GM19351 (cell line): ENCODE measurements around the gene GSTK1.
A peak's percentile ranks its signal among the peaks of the same experiment; 100 is the strongest.
"Not testable (repeated sequence)": the region's sequence is repeated elsewhere in the genome, so short reads cannot be mapped to it uniquely, and the experiment has no call there.

Source experiments
- ATAC-seq: cut with Tn5 transposase; IDR thresholded peaks from one replicate; pipeline ENCODE4 v1.9.1; 2021; ENCODE audit warnings: mild to moderate bottlenecking, moderate library complexity; ENCODE audit not compliant: unreplicated experiment

The GSTK1 gene

GRCh38 chr7:143263266-143264195, at the start of gene GSTK1:
GSTK1 (plus strand) TSS chr7:143263441; CDS start chr7:143263514, 73 bp downstream.
- ATAC-seq: peak; percentile 94

GRCh38 chr7:143213478-143213877, 49.8 kb upstream of the GSTK1 start:
- not testable (repeated sequence) for ATAC-seq

DNA sequence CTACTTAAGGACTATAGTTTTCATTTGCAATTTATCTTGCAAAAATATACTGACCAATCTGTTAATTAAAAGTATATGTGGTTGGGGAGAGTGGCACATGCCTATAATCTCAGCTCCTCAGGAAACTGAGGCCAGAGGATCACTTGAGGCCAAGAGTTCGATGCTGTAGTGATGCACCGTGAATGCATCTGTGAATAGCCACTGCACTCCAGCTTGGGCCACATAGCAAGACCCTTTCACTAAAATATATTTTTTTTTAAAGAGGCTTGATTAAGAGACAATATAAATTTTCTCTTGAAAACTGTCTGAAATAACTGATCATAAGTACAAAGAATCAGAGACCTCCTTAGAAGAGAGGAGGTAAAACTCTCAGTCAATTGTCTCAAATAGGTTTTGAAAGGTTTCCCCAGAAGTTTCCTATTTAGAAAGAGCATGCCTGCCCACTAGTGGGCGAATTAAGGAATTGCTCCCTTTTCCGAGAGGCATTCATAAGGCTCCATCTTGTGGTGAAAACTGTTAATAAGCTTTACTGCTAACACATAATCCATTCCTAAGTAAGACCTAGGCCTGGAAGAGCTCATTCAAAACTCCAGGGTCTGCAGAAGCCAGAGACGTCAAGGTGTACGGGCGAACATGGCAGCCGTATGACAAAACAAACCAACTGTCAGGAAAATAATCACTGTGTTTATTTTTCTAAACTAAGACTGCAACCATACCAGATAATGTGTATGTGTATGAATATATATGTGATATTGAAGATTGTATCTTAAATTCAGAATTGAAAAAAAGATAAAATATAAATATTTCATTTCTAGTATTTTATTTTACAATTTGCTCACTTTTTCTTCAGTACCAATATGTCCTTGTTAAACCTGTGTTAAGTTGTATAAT, 48.2 kb upstream of the GSTK1 start:
- ATAC-seq: peak; percentile 89

DNA sequence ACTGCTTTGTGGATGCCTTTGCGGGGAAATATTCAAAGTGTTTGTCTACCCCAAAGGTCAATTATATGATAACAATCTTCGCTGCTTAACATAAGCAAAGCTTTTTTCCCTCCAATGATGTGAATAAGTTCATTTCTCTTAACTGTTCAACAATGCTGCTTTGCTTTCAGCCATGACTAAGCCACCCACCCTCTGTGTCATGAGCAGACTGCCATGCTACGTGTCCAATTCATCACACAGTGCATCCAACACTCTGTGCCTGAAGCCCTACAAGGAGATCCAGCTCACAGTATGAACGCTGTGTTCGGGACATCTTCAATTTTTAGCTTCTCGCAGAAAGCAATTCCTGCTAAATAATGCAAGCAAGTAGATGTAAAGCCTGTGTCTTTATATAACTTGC, 47.1 kb upstream of the GSTK1 start:
- no peak for ATAC-seq

DNA sequence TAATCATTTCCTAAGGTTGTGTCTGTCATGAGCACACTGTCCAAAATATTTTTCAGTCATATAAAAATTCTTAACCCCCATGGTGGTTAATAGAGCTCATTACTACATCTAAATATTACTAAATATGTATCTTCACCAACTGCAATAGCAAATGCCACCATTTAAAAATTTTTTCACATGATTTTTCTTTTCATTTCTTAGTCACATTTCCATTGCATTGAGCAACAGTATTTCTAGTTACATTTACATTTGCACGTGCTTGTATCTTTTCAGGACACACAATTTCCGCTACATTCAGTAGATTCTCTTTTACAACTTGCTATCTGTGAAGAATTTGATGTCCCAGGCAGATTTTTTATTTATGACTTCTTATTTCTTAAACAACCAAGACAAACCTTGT, 46.6 kb upstream of the GSTK1 start:
- no peak for ATAC-seq

DNA sequence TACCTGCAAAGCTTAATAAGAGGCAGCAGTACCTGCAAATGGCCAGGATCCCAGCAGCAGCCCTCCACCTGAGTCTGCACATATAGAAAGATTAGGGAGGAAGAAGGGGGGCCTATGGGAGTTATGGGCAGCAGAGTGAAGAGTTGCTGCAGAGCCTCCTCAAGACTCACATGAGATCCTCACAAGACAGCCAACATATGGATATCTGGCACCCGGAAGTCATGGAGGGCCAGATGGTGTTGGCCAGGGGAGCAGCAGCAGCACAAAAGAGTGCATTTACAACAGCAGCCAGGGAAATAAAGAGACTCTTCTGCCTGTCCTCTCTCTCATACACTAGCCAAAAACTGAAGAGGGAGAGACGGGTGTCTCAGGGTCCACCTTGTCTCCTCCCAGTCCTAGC, 45.4 kb upstream of the GSTK1 start:
- ATAC-seq: no peak

- ATAC-seq: no peak
Measured at GRCh38 chr7:143221286-143221685, 42.0 kb upstream of the GSTK1 start.

- no peak for ATAC-seq
Measured at GRCh38 chr7:143221737-143222136, 41.5 kb upstream of the GSTK1 start, which contains the start of gene TAS2R40. TAS2R40 (plus strand) TSS chr7:143222037; CDS start chr7:143222079, 42 bp downstream.

- ATAC-seq: no peak
Measured at GRCh38 chr7:143222782-143223181, 40.5 kb upstream of the GSTK1 start.

DNA sequence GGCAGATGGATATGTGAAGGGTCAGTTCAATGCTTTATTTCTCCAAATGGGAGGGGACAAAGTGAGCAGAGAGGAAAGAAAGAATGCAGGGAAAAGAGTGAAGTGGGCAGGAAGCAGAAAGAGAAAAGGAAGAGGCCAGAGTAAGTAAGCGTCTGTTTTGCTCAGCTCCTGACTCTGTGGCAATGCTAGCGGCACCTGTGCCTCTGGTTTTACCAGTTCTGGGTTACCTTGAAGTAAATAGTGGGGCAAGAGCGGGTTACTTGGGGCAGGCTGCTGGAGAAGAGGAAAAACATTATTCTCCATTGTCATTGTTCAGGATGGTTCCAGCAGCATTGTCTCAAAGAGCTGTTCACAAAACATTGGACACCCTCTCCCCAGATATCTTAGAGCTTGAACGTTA, 39.5 kb upstream of the GSTK1 start:
- ATAC-seq: no peak

DNA sequence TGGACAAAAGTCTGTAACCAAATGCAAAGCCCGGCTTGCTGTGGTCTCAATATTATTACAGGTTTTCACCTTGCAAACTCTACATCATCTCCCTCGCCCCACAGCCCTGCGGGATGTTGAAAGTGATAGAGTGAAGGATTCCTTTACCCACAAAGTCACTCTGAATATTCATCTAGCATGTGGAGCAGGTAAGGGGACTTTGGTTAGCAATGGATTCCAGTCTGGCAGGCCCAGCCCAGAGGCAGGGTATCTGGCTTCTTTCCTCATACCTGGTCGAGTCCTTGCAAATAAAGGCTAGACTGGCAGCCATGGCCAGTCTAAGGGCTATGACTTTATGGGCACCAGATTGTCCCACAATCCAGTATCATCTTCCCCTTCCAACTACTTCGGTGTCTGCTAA, 38.2 kb upstream of the GSTK1 start:
- no peak for ATAC-seq

DNA sequence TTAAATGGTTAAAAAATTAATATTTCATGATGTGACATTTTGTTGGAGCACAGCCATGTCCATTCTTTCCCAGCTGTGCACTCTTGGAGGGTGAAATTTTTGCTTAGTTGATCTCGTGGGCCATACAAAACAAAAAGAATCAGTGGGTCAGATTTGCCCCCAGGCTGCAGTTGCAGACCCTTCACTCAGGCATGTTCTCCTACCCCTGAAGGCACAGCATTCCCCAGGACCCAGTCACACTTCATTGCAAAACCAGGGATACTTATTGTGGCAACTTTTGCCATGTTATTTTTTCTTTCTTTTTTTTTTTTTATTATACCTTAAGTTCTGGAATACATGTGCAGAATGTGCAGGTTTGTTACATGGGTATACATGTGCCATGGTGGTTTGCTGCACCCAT, 35.4 kb upstream of the GSTK1 start:
- ATAC-seq: no peak

GRCh38 chr7:143229054-143229790, 34.0 kb upstream of the GSTK1 start:
- ATAC-seq: no peak

- no peak for ATAC-seq
Measured at GRCh38 chr7:143230602-143231457, 32.4 kb upstream of the GSTK1 start.

GRCh38 chr7:143233816-143234532, 29.3 kb upstream of the GSTK1 start:
- ATAC-seq: no peak

- no peak for ATAC-seq
Measured at GRCh38 chr7:143234533-143234875, 28.7 kb upstream of the GSTK1 start.

DNA sequence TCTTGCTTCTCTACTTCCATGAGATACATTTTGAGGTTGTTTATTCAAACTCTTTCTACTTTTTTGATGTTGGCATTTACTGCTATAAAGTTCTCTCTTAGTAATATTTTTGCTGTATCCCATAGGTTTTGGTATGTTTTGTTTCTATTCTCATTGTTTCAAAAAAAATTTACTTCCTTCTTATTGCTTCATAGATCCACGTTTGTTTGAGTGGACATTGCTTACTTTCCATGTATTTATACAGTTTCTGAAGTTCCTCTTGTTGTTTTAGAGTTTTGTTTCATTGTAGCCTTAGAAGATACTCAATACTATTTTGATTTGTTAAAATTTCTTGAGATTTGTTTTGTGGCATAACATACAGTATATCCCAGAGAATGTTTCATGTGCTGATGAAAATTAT, 27.7 kb upstream of the GSTK1 start:
- ATAC-seq: no peak

- ATAC-seq: no peak
Measured at GRCh38 chr7:143236408-143236990, 26.7 kb upstream of the GSTK1 start.

GRCh38 chr7:143237366-143237765, 25.9 kb upstream of the GSTK1 start:
- no peak for ATAC-seq
